Liver (tissue), 9 donors: ENCODE measurements around the gene MMP25. TPM values are rescaled to one million over a fixed set of nuclear protein-coding genes. Genes with fewer than 3 reads are reported as not detected.
A peak's percentile ranks its signal among the peaks of the same experiment; 100 is the strongest.

ENCODE experiments used
- DNase-seq: peaks from one replicate; pipeline ENCODE4 v3.0.0-alpha.2; 2017; ENCODE audit warnings: low spot score
- H3K27ac ChIP-seq, 2 donors: one replicate each; pipeline ENCODE4 v1.7.0; 2013; ENCODE audit warnings: inconsistent platforms in 2 of 2, low read length in 2 of 2, control low read depth in 1 of 2, low read depth in 1 of 2, mild to moderate bottlenecking in 1 of 2
- H3K27me3 ChIP-seq, 4 donors: one replicate each; pipeline versions ENCODE4 v1.6.1 to v1.7.0; 2013; ENCODE audit warnings: low read length in 3 of 4, inconsistent platforms in 1 of 4, mild to moderate bottlenecking in 1 of 4, moderate library complexity in 1 of 4; ENCODE audit not compliant: control insufficient read depth in 4 of 4, insufficient read depth in 4 of 4
- H3K36me3 ChIP-seq, 4 donors: one replicate each; pipeline versions ENCODE4 v1.6.1 to v1.7.0; 2013; ENCODE audit warnings: low read length in 3 of 4, mild to moderate bottlenecking in 3 of 4, low read depth in 1 of 4, moderate library complexity in 1 of 4; ENCODE audit not compliant: control insufficient read depth in 4 of 4, insufficient read depth in 3 of 4
- H3K4me1 ChIP-seq, 4 donors: one replicate each; pipeline versions ENCODE4 v1.6.1 to v1.7.0; 2013; ENCODE audit warnings: low read length in 3 of 4, mild to moderate bottlenecking in 3 of 4, moderate library complexity in 1 of 4; ENCODE audit not compliant: control insufficient read depth in 4 of 4, insufficient read depth in 4 of 4
- H3K4me3 ChIP-seq, 3 donors: one replicate each; pipeline versions ENCODE4 v1.6.1 to v1.7.0; 2013; ENCODE audit warnings: low read length in 3 of 3, control low read depth in 1 of 3, low read depth in 1 of 3, mild to moderate bottlenecking in 1 of 3
- H3K9ac ChIP-seq, 2 donors: one replicate each; pipeline ENCODE4 v1.7.0; 2013; ENCODE audit warnings: low read length in 2 of 2, mild to moderate bottlenecking in 2 of 2, moderate library complexity in 2 of 2, control low read depth in 1 of 2, low read depth in 1 of 2
- H3K9me3 ChIP-seq, 4 donors: one replicate each; pipeline versions ENCODE4 v1.6.1 to v1.7.0; 2013; ENCODE audit warnings: low read length in 3 of 4; ENCODE audit not compliant: control insufficient read depth in 4 of 4
- EGR1 ChIP-seq, 2 donors: IDR thresholded peaks; 2 replicates each; pipeline ENCODE4 v1.6.1; 2016 to 2018; ENCODE audit warnings: antibody characterized with exemption in 2 of 2, low read depth in 2 of 2
- FOXA1 ChIP-seq: IDR thresholded peaks from 2 replicates; pipeline ENCODE4 v1.6.1; 2016; ENCODE audit warnings: antibody characterized with exemption
- GABPA ChIP-seq, 2 donors: IDR thresholded peaks in 1 of 2; conservative IDR thresholded peaks in 1 of 2; 2 replicates each; pipeline ENCODE4 v1.6.1; 2016; ENCODE audit warnings: antibody characterized with exemption in 2 of 2, mild to moderate bottlenecking in 1 of 2, moderate library complexity in 1 of 2
- HNF4A ChIP-seq, 2 donors: conservative IDR thresholded peaks; 2 replicates each; pipeline ENCODE4 v1.6.1; 2016; ENCODE audit warnings: antibody characterized with exemption in 2 of 2, mild to moderate bottlenecking in 2 of 2
- HNF4G ChIP-seq: IDR thresholded peaks from 2 replicates; pipeline ENCODE4 v1.6.1; 2016; ENCODE audit warnings: antibody characterized with exemption
- JUND ChIP-seq, 2 donors: IDR thresholded peaks; 2 replicates each; pipeline ENCODE4 v1.6.1; 2016; ENCODE audit warnings: antibody characterized with exemption in 2 of 2
- NR2F2 ChIP-seq: IDR thresholded peaks from 2 replicates; pipeline ENCODE4 v1.6.1; 2016; ENCODE audit warnings: antibody characterized with exemption
- RAD21 ChIP-seq, 2 donors: IDR thresholded peaks; 2 replicates each; pipeline ENCODE4 v1.6.1; 2016; ENCODE audit warnings: antibody characterized with exemption in 2 of 2, mild to moderate bottlenecking in 2 of 2
- RXRA ChIP-seq, 2 donors: IDR thresholded peaks; 2 replicates each; pipeline ENCODE4 v1.6.1; 2017 to 2018; ENCODE audit warnings: antibody characterized with exemption in 2 of 2, mild to moderate bottlenecking in 1 of 2
- SP1 ChIP-seq: IDR thresholded peaks from 2 replicates; pipeline ENCODE4 v1.6.1; 2018; ENCODE audit warnings: antibody characterized with exemption, mild to moderate bottlenecking
- TAF1 ChIP-seq: conservative IDR thresholded peaks from 2 replicates; pipeline ENCODE4 v1.6.1; 2016; ENCODE audit warnings: antibody characterized with exemption, mild to moderate bottlenecking
- YY1 ChIP-seq: IDR thresholded peaks from 2 replicates; pipeline ENCODE4 v1.6.1; 2016; ENCODE audit warnings: antibody characterized with exemption, mild to moderate bottlenecking
- WGBS: extraction: QIAGEN DNeasy Blood & Tissue Kit; methylation state at CpG from one replicate; pipeline ENCODE4 v1.1.7; 2013; 5-methylcytosine and 5-hydroxymethylcytosine counted together
- polyA plus RNA-seq, 2 donors: library from polyadenylated mRNA; stranded (reverse) in 1 of 2; unstranded in 1 of 2; fragments of 200-250 nt in 1 of 2; fragments of >200 nt in 1 of 2; fragmentation: Nextera tagmentation in 1 of 2; extraction: Ambion mirVana in 1 of 2; gene quantifications; one replicate each; pipeline versions ENCODE4 v1.2.1 to v1.2.3, GENCODE V29; 2013 to 2015
- total RNA-seq, 2 donors: library from RNA; depleted of rRNA; stranded (reverse); fragments of >200 nt; gene quantifications; one replicate each; pipeline ENCODE4 v1.2.3, GENCODE V29; 2014
- TF ChIP-seq, protein P1 (sequence below): IDR thresholded peaks from 2 replicates; pipeline ENCODE4 v1.6.1; 2016; ENCODE audit warnings: antibody characterized with exemption
- TF ChIP-seq, protein P2 (sequence below): IDR thresholded peaks from 2 replicates; pipeline ENCODE4 v1.6.1; 2016; ENCODE audit warnings: antibody characterized with exemption
- TF ChIP-seq, protein P3 (sequence below): IDR thresholded peaks from 2 replicates; pipeline ENCODE4 v1.6.1; 2016; ENCODE audit warnings: antibody characterized with exemption
- TF ChIP-seq, protein P4 (sequence below): fragments of 150-350 bp; IDR thresholded peaks from 2 replicates; pipeline ENCODE4 v1.5.1; 2017; ENCODE audit warnings: improper control_type of control experiment, low read depth, low read length; ENCODE audit not compliant: missing input control
- donor health status: healthy.
- donor health status: healthy.
- donor health status: healthy.
- donor health status: healthy.
- donor health status: healthy.

The MMP25 gene
- total and polyA plus RNA-seq, 4 donors, result 0.47 to 2.7 (median 0.96) TPM

DNA sequence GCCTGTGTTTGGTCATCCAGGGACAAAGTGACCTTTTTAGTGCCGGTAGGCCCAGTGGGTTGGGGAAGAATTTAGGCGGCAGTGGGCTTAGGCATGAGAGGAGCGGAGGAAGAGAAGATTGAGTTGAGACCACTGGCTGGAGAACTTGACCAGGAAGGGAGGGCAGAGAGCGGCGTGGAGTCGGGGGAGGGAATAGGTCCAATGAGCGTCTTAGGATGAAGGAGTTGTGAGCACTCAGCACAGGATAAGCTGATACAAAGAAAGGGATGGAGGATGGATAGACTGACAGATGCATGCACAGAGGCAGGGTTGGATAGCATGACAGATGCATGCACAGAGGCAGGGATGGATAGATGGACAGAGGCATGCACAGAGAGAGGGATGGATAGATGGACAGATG, 27.1 kb downstream of the MMP25 start:
- Histone ChIP-seq H3K27me3 (no peaks in the 10 kb centered on the region), H3K9ac (no peak overlapping the region), H3K4me3 (no peak overlapping the region), H3K36me3 (peaks cover 0 to 4% (median 2%) of the 10 kb centered on the region in 4 donors), H3K27ac (no peak overlapping the region), H3K9me3 (no peaks in the 10 kb centered on the region), H3K4me1 (peaks cover 0 to 11% (median 3%) of the 10 kb centered on the region in 4 donors)
- 85% methylated on average over 7 of the region's 7 CpGs for WGBS
- TF ChIP-seq FOXA1 (no peak), HNF4A (conservative IDR thresholded peaks at IDR 0.05) (no peak), SP1 (no peak), TAF1 (no peak), JUND (IDR thresholded peaks at IDR 0.05) (no peak), EGR1 (IDR thresholded peaks at IDR 0.05; ENCODE audit: low read depth in 2 of 2) (no peak), NR2F2 (no peak), HNF4G (no peak), RAD21 (IDR thresholded peaks at IDR 0.05) (no peak), RXRA (IDR thresholded peaks at IDR 0.05) (no peak), GABPA (IDR thresholded peaks at IDR 0.05 in 1 of 2, conservative IDR thresholded peaks at IDR 0.05 in 1 of 2) (no peak), YY1 (no peak)
- TF ChIP-seq, protein P1, sequence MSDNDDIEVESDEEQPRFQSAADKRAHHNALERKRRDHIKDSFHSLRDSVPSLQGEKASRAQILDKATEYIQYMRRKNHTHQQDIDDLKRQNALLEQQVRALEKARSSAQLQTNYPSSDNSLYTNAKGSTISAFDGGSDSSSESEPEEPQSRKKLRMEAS, result no peak
- TF ChIP-seq, protein P2, sequence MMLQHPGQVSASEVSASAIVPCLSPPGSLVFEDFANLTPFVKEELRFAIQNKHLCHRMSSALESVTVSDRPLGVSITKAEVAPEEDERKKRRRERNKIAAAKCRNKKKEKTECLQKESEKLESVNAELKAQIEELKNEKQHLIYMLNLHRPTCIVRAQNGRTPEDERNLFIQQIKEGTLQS, result no peak
- TF ChIP-seq, protein P3, sequence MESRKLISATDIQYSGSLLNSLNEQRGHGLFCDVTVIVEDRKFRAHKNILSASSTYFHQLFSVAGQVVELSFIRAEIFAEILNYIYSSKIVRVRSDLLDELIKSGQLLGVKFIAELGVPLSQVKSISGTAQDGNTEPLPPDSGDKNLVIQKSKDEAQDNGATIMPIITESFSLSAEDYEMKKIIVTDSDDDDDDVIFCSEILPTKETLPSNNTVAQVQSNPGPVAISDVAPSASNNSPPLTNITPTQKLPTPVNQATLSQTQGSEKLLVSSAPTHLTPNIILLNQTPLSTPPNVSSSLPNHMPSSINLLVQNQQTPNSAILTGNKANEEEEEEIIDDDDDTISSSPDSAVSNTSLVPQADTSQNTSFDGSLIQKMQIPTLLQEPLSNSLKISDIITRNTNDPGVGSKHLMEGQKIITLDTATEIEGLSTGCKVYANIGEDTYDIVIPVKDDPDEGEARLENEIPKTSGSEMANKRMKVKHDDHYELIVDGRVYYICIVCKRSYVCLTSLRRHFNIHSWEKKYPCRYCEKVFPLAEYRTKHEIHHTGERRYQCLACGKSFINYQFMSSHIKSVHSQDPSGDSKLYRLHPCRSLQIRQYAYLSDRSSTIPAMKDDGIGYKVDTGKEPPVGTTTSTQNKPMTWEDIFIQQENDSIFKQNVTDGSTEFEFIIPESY, result no peak
- TF ChIP-seq, protein P4, sequence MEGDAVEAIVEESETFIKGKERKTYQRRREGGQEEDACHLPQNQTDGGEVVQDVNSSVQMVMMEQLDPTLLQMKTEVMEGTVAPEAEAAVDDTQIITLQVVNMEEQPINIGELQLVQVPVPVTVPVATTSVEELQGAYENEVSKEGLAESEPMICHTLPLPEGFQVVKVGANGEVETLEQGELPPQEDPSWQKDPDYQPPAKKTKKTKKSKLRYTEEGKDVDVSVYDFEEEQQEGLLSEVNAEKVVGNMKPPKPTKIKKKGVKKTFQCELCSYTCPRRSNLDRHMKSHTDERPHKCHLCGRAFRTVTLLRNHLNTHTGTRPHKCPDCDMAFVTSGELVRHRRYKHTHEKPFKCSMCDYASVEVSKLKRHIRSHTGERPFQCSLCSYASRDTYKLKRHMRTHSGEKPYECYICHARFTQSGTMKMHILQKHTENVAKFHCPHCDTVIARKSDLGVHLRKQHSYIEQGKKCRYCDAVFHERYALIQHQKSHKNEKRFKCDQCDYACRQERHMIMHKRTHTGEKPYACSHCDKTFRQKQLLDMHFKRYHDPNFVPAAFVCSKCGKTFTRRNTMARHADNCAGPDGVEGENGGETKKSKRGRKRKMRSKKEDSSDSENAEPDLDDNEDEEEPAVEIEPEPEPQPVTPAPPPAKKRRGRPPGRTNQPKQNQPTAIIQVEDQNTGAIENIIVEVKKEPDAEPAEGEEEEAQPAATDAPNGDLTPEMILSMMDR, result no peak
- no peak for DNase-seq

DNA sequence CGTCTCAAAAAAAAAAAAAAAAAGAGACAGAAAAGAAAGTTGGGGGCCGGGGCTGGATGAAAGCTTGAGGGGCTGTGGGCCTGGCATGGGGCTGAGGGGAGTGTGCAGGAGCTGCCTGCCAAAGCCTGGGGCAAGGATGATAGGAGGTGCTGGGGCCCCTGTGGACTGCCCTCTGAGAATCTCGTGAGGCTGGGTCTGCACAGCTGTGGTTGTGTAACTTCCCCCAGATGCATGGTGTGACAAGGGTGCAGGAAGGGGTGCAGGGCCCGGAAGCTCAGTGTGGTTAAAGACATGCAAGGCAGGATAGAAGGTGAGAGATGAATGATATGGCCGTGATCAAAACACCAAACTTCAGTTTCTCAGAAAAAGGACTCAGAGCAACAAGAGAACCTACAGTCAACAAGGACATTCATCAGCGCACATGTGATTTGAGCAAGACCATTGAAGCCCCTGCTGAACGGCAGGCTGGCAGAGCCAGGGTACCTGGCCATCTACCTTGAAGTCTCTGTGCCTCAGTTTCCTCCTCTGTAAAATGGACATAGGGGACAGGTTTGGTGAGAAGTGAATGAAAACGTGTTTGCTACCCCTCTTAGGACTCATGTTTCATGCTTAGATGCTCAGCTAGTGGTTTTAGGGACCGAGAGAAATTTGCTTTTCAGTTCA, 28.6 kb downstream of the MMP25 start:
- Histone ChIP-seq H3K36me3 (no peaks in the 10 kb centered on the region), H3K4me1 (peaks cover 0 to 11% (median 3%) of the 10 kb centered on the region in 4 donors), H3K27me3 (no peaks in the 10 kb centered on the region), H3K9me3 (no peaks in the 10 kb centered on the region), H3K9ac (no peak overlapping the region), H3K4me3 (no peak overlapping the region), H3K27ac (peak overlapping the region; percentile 41 to 61)
- TF ChIP-seq RXRA (IDR thresholded peaks at IDR 0.05) (no peak), EGR1 (IDR thresholded peaks at IDR 0.05; ENCODE audit: low read depth in 2 of 2) (no peak), TAF1 (no peak), SP1 (no peak)
- no peak for DNase-seq
- WGBS, result 57% methylated on average over 9 of the region's 9 CpGs
